Stimulated activated CD4-positive, alpha-beta T cell treated with anti-CD3 and anti-CD28 coated beads, Interleukin-4, amount 100 ng/mL, for 24 hours (primary cell): ENCODE results near the gene XG.
"Not testable (repeated sequence)": the region's sequence is repeated elsewhere in the genome, so short reads cannot be mapped to it uniquely, and the experiment has no call there.

ENCODE experiments used
- DNase-seq: peaks from one replicate; pipeline ENCODE4 v3.0.0-alpha.2; 2020

The XG gene

GRCh38 chrX:2781698-2782097, 29.9 kb downstream of the XG start:
- DNase-seq = no peak

- DNase-seq = no peak
Observed at GRCh38 chrX:2782171-2782570, 30.3 kb downstream of the XG start.

GRCh38 chrX:2782778-2783177, 30.9 kb downstream of the XG start:
- DNase-seq = no peak

- DNase-seq = no peak
Observed at GRCh38 chrX:2784026-2784425, 32.2 kb downstream of the XG start.

GRCh38 chrX:2785538-2785937, 33.7 kb downstream of the XG start:
- no peak for DNase-seq

GRCh38 chrX:2788980-2789379, 37.1 kb downstream of the XG start:
- no peak for DNase-seq

GRCh38 chrX:2789569-2789968, 37.7 kb downstream of the XG start:
- no peak for DNase-seq

GRCh38 chrX:2793752-2794151, 41.9 kb downstream of the XG start:
- DNase-seq = no peak

- no peak for DNase-seq
Observed at GRCh38 chrX:2794336-2794735, 42.5 kb downstream of the XG start.

GRCh38 chrX:2796808-2797207, 45.0 kb downstream of the XG start:
- not testable (repeated sequence) for DNase-seq

- no peak for DNase-seq
Observed at GRCh38 chrX:2799369-2799768, 47.5 kb downstream of the XG start.

GRCh38 chrX:2799980-2800379, 48.1 kb downstream of the XG start:
- DNase-seq = not testable (repeated sequence)

- no peak for DNase-seq
Observed at GRCh38 chrX:2801223-2801622, 49.4 kb downstream of the XG start.

GRCh38 chrX:2802376-2803090, 50.7 kb downstream of the XG start:
- not testable (repeated sequence) for DNase-seq

GRCh38 chrX:2803486-2803885, 51.6 kb downstream of the XG start:
- not testable (repeated sequence) for DNase-seq

GRCh38 chrX:2804106-2804843, 52.4 kb downstream of the XG start:
- DNase-seq = not testable (repeated sequence)

- not testable (repeated sequence) for DNase-seq
Observed at GRCh38 chrX:2804858-2805257, 53.0 kb downstream of the XG start.

- no peak for DNase-seq
Observed at GRCh38 chrX:2811271-2811670, 59.4 kb downstream of the XG start.

- peak; percentile 47 for DNase-seq
Observed at GRCh38 chrX:2812161-2812907, 60.5 kb downstream of the XG start.

- no peak for DNase-seq
Observed at GRCh38 chrX:2817036-2817435, 65.2 kb downstream of the XG start.

- no peak for DNase-seq
Observed at GRCh38 chrX:2819345-2820135, 67.7 kb downstream of the XG start.

GRCh38 chrX:2820136-2820771, 68.4 kb downstream of the XG start:
- no peak for DNase-seq
